Activated CD4-positive, CD25-positive, alpha-beta regulatory T cell treated with anti-CD3 and anti-CD28 coated beads, Interleukin-2, amount 50 U/mL, for 24 hours (primary cell): ENCODE results near the gene TMEM38B.

ENCODE experiments used
- ATAC-seq, 2 donors: fragments of 150-1000 bp; cut with Tn5 transposase; one replicate each; pipeline ENCODE4 v1.10.0; 2021; ENCODE audit warnings: mild to moderate bottlenecking in 1 of 2, moderate library complexity in 1 of 2

TMEM38B gene

GRCh38 chr9:105694190-105694847 lies at the start of gene TMEM38B:
TMEM38B (plus strand) TSS chr9:105694541; CDS start chr9:105694661, 120 bp downstream.
- ATAC-seq = peak; percentile 80 to 81

GRCh38 chr9:105646879-105647594 lies 47.3 kb upstream of the TMEM38B start:
- no peak for ATAC-seq

GRCh38 chr9:105647595-105648349 lies 46.6 kb upstream of the TMEM38B start:
- ATAC-seq = no peak

GRCh38 chr9:105651806-105652205 lies 42.5 kb upstream of the TMEM38B start:
- ATAC-seq = no peak

- peak; percentile 18 to 27 for ATAC-seq
Measured at GRCh38 chr9:105656131-105656921, 38.0 kb upstream of the TMEM38B start.

GRCh38 chr9:105658351-105658750 lies 36.0 kb upstream of the TMEM38B start:
- no peak for ATAC-seq

- ATAC-seq = no peak
Measured at GRCh38 chr9:105661011-105661410, 33.3 kb upstream of the TMEM38B start.

GRCh38 chr9:105662184-105663104 lies 31.9 kb upstream of the TMEM38B start, which contains the start of gene TAL2:
TAL2 (plus strand) TSS chr9:105662457; CDS start chr9:105662497, 40 bp downstream.
- ATAC-seq = no peak

- no peak for ATAC-seq
Measured at GRCh38 chr9:105663914-105664313, 30.4 kb upstream of the TMEM38B start.

- ATAC-seq = no peak
Measured at GRCh38 chr9:105667867-105668266, 26.5 kb upstream of the TMEM38B start.

GRCh38 chr9:105670315-105670714 lies 24.0 kb upstream of the TMEM38B start:
- no peak for ATAC-seq

- no peak for ATAC-seq
Measured at GRCh38 chr9:105670775-105671174, 23.6 kb upstream of the TMEM38B start.

- ATAC-seq = no peak
Measured at GRCh38 chr9:105672711-105673234, 21.6 kb upstream of the TMEM38B start.

- ATAC-seq = no peak
Measured at GRCh38 chr9:105673850-105674387, 20.4 kb upstream of the TMEM38B start.

GRCh38 chr9:105676351-105676923 lies 17.9 kb upstream of the TMEM38B start:
- no peak for ATAC-seq

- no peak for ATAC-seq
Measured at GRCh38 chr9:105678163-105678562, 16.2 kb upstream of the TMEM38B start.

- ATAC-seq = no peak
Measured at GRCh38 chr9:105678781-105679180, 15.6 kb upstream of the TMEM38B start.

GRCh38 chr9:105679257-105680022 lies 14.9 kb upstream of the TMEM38B start:
- ATAC-seq = no peak

- no peak for ATAC-seq
Measured at GRCh38 chr9:105681313-105681712, 13.0 kb upstream of the TMEM38B start.

- no peak for ATAC-seq
Measured at GRCh38 chr9:105681724-105682123, 12.6 kb upstream of the TMEM38B start.
